ENCODE measurements around the gene OSM.
"Not testable (repeated sequence)": the region's sequence is repeated elsewhere in the genome, so short reads cannot be mapped to it uniquely, and the experiment has no call there.

OSM gene

DNA sequence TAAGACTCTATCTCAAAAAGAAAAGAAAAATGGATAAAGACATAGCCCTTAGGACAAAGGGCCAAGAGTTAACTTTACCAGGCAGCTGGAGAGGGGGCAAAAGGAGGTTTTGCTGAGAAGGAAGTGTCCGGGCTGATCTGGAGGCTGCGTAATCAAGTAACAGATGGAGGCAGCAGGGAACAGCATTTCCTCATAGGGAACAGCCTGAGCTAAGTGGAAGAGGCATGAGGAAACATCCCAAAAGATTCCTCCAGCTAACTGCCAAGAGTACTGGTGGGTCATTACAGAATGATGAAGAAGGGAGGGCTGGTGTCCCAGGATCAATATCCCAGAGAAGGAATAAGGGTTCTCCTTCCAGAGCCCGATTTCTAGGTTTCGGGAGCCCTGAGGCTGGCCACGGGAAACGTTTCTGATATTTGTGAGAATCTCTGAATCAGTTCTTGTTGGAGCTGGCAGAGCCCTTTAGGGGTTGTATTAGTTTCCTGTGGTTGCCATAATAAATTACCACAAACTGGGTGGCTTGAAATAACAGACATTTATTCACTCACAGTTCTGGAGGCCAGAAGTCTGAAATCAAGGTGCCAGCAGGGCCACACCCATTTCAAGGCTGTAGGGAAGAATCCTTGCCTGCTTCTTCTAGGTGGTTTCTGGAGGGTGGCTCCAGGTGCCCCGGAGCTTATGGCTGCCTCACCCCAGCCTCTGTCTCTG lies 41.3 kb downstream of the OSM start:
- no peak for DNase-seq (ENCODE audit: low spot score)

GRCh38 chr22:30224161-30224857 lies 42.3 kb downstream of the OSM start:
- DNase-seq (ENCODE audit: low spot score): no peak

- no peak for DNase-seq (ENCODE audit: low spot score)
These were observed 43.3 kb downstream of the OSM start for GRCh38 chr22:30223303-30223702.

DNA sequence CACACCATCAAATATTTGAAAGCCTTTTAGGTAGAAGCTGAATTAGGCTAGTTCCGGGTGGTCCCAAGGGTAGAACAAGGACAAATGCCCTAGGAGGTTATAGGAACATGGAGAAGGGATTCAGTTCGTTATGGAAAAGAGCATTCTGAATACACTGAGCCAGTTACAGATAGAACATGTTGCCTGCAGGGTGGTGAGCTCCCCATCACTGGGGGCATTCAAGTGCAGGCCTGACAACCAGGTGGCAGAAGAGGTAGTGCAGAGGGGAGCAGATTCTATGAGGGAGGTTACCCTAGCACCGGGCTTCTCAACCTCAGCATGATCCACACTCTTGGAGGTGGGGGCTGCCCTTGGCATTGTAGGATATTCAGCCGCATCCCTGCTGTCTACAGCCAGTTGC lies 44.3 kb downstream of the OSM start:
- no peak for DNase-seq (ENCODE audit: low spot score)

GRCh38 chr22:30221121-30221992 lies 45.3 kb downstream of the OSM start:
- no peak for DNase-seq (ENCODE audit: low spot score)

GRCh38 chr22:30220338-30221012 lies 46.2 kb downstream of the OSM start:
- no peak for DNase-seq (ENCODE audit: low spot score)

DNA sequence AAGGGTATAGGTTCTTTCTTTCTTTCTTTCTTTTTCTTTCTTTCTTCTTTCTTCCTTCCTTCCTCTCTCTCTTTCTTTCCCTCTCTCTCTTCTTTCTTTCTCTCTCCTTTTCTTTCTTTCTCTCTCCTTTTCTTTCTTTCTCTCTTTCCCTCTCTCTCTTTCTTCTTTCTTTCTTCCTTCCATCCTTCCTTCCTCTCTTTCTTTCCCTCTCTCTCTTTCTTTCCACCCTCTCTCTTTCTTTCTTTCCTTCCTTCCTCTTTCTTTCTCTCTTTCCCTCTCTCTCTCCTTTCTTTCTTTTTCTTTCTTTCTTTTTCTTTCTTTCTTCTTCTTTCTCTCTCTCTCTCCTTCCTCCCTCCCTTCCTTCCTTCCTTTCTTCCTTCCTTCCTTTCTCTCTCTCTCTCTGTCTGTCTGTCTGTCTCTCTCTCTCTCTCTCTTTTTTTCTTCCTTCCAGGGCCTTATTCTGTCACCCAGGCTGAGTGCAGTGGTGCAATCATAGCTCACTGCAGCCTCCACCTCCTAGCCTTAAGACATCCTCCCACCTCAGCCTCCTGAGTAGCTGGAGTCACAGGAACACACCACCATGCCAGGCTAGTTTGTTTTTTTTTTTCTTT lies 46.9 kb downstream of the OSM start:
- DNase-seq (ENCODE audit: low spot score): no peak

GRCh38 chr22:30219049-30219654 lies 47.5 kb downstream of the OSM start:
- no peak for DNase-seq (ENCODE audit: low spot score)

DNA sequence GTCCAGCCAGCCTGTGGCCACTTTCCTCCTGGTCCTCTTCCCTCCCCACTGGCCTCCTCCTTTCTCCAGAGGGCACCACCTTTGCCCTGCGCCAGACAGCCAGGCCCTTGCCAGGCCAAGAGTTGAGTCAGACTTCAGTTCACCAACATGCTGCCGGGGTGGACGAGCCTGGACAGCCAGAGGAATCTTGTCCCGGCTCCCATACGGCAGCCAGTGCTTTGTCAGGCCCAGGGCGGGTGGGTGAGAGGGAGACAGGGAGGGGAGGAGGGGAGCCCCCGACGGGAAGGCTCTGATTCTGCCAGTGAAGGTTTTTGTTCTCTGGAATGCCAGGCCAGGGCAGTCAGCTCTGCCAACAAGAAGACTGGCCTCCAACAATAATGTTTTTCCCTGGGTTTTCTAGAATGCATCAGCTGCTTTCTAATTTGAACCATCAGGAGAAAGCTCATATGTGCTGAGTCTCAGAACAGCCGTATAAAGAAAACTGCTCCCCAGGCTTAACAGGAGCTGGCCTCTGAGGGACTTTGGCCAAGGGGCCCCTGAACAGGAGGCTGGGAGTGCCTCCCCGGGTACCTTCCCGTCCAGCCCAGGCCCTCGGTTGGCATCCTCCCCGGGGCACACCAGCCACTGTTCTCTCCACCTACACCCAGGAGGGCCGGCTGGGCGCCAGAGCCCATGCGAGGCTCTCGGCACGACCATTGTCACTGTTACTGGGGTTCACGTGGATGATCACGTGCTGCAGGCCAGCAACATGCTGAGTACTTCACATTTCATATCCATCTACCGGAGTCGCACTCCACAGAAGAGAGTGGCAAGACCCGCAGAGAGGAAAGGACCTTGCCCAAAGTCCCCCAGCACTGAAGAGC lies 48.7 kb downstream of the OSM start:
- no peak for DNase-seq (ENCODE audit: low spot score)

DNA sequence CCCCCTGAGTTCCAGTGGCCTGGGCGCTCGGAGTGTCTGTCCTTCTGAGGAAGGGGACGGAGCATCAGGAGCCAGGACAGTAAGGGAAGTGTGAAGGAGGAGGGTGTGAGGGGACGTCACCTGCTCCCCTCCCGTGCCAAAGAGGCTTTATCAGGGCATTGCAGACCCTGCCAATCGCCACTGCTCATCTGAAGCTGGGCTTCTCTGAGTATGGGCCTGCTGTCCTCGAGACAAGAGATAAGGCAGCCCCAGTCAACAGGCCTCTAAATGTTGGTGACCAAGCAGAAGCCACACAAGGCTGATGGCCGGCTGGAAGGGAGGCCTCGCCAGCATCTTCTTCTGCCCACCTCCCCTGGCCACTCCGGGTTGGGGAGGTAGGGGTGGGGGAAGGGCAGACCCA lies 49.9 kb downstream of the OSM start:
- DNase-seq (ENCODE audit: low spot score): no peak

- DNase-seq (ENCODE audit: low spot score): not testable (repeated sequence)
These were observed 50.4 kb downstream of the OSM start for GRCh38 chr22:30216272-30216671.

- DNase-seq (ENCODE audit: low spot score): no peak
These were observed 51.8 kb downstream of the OSM start for GRCh38 chr22:30214703-30215407.

GRCh38 chr22:30212996-30213441 lies 53.6 kb downstream of the OSM start:
- DNase-seq (ENCODE audit: low spot score): no peak

Measured in COLO829 (cell line).